ENCODE measurements around the gene SYNE4. TPM values are rescaled to one million over a fixed set of nuclear protein-coding genes. Genes with fewer than 3 reads are reported as not detected.
A peak's percentile ranks its signal among the peaks of the same experiment; 100 is the strongest.

The SYNE4 gene
- total RNA-seq, 1 donor from 2014 or later, result 1.1 TPM

- Mint-ChIP-seq H3K9me3 (ENCODE audit: unreplicated experiment) (peaks cover 2% of the 10 kb centered on the region), H3K4me3 (ENCODE audit: unreplicated experiment) (no peak overlapping the region), H3K27me3 (ENCODE audit: low read depth, unreplicated experiment) (peaks cover 7% of the 10 kb centered on the region), H3K4me1 (ENCODE audit: low read depth, unreplicated experiment) (peaks cover 10% of the 10 kb centered on the region), H3K36me3 (ENCODE audit: low read depth, unreplicated experiment) (peaks cover 2% of the 10 kb centered on the region), H3K27ac (ENCODE audit: unreplicated experiment) (no peak overlapping the region)
- H3K9me3 ChIP-seq (ENCODE audit: insufficient read depth, low read depth, low read length), result no peaks in the 10 kb centered on the region
- H3K4me3 ChIP-seq (ENCODE audit: insufficient read depth, low read depth, low read length), result peak overlapping the region; percentile 33
- peak overlapping the region; percentile 95 for H3K4me2 ChIP-seq (ENCODE audit: low read length)
- H3K27me3 ChIP-seq (ENCODE audit: insufficient read depth, low read length), result no peaks in the 10 kb centered on the region
- no peak for TF ChIP-seq EZH2 (IDR thresholded peaks at IDR 0.05; ENCODE audit: insufficient read depth, low read length)
- TF ChIP-seq CTCF (IDR thresholded peaks at IDR 0.05; ENCODE audit: insufficient read depth, low read depth, low read length), result no peak
- no peak for FAIRE-seq
- H3K9ac ChIP-seq (ENCODE audit: low read length), result no peak overlapping the region
- H3K79me2 ChIP-seq (ENCODE audit: insufficient read depth, low read length), result peaks cover 21% of the 10 kb centered on the region
- peaks cover 23% of the 10 kb centered on the region for H4K20me1 ChIP-seq (ENCODE audit: insufficient read depth, low read length)
- no peak for DNase-seq (ENCODE audit: low read depth)
- no peaks in the 10 kb centered on the region for H3K36me3 ChIP-seq (ENCODE audit: insufficient read depth, low read length)
- no peak overlapping the region for H3K27ac ChIP-seq (ENCODE audit: low read depth, low read length)
- peaks cover 12% of the 10 kb centered on the region for H3K4me1 ChIP-seq (ENCODE audit: insufficient read depth, low read length)
- peak overlapping the region; percentile 58 for H2AFZ ChIP-seq (ENCODE audit: low read depth, low read length)
These were observed 14.6 kb downstream of the SYNE4 start for GRCh38 chr19:35993923-35994598.

- no peak for DNase-seq (ENCODE audit: low read depth)
These were observed 15.5 kb downstream of the SYNE4 start for GRCh38 chr19:35992907-35993765.

More at GRCh38 chr19:35992907-35993765, 15.5 kb downstream of the SYNE4 start:
- Mint-ChIP-seq H3K27ac (ENCODE audit: unreplicated experiment) (no peak overlapping the region), H3K4me3 (ENCODE audit: unreplicated experiment) (no peak overlapping the region), H3K4me1 (ENCODE audit: low read depth, unreplicated experiment) (peaks cover 10% of the 10 kb centered on the region), H3K27me3 (ENCODE audit: low read depth, unreplicated experiment) (peaks cover 10% of the 10 kb centered on the region), H3K9me3 (ENCODE audit: unreplicated experiment) (peaks cover 2% of the 10 kb centered on the region), H3K36me3 (ENCODE audit: low read depth, unreplicated experiment) (peaks cover 2% of the 10 kb centered on the region)
- Histone ChIP-seq H3K27me3 (ENCODE audit: insufficient read depth, low read length) (no peaks in the 10 kb centered on the region), H3K9ac (ENCODE audit: low read length) (no peak overlapping the region), H4K20me1 (ENCODE audit: insufficient read depth, low read length) (peaks cover 20% of the 10 kb centered on the region), H3K27ac (ENCODE audit: low read depth, low read length) (no peak overlapping the region), H3K9me3 (ENCODE audit: insufficient read depth, low read depth, low read length) (no peaks in the 10 kb centered on the region), H2AFZ (ENCODE audit: low read depth, low read length) (no peak overlapping the region), H3K4me2 (ENCODE audit: low read length) (no peak overlapping the region), H3K4me1 (ENCODE audit: insufficient read depth, low read length) (peaks cover 12% of the 10 kb centered on the region), H3K4me3 (ENCODE audit: insufficient read depth, low read depth, low read length) (no peak overlapping the region), H3K79me2 (ENCODE audit: insufficient read depth, low read length) (peaks cover 21% of the 10 kb centered on the region), H3K36me3 (ENCODE audit: insufficient read depth, low read length) (no peaks in the 10 kb centered on the region)
- TF ChIP-seq EZH2 (IDR thresholded peaks at IDR 0.05; ENCODE audit: insufficient read depth, low read length) (no peak), CTCF (IDR thresholded peaks at IDR 0.05; ENCODE audit: insufficient read depth, low read depth, low read length) (no peak)
- no peak for FAIRE-seq

Data from astrocyte (in vitro differentiated cells and primary cell).